ENCODE data around the gene PLXNA1.

DNA sequence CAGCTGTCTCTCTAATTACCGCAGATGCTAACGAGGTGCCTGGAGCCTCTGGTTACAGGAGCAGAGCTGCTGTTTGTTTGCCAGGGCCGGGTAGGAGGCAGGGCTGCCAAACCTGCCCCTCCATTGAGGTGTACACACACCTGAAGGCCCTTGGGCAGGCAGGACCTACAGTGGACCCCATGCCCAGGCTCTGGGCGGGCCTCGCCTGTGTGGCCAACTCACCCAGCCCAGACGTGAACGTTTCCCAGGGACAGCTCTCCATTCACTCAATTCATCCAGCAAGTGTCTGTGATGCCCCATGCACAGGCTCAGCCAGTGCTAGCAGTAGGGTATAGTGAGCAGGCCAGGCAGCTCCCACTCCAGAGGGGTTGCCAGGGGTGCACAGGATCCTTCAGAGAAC is 43.7 kb downstream of the PLXNA1 start:
- TF ChIP-seq GATA3 (IDR thresholded peaks at IDR 0.05; ENCODE audit: low read depth, low read length) (no peak), GATA2 (IDR thresholded peaks at IDR 0.05; ENCODE audit: low read depth, low read length) (no peak)

All from SH-SY5Y (cell line).